Suprapubic skin (tissue), 4 donors: ENCODE results near the gene RGS7. TPM values are rescaled to one million over a fixed set of nuclear protein-coding genes. Genes with fewer than 3 reads are reported as not detected.

Experiments used
- DNase-seq, 2 donors: peaks; one replicate each; pipeline ENCODE4 v3.0.0-alpha.2; 2019; ENCODE audit warnings: low spot score in 2 of 2
- H3K27ac ChIP-seq: fragments of 200-600 bp; sonication (generic); one replicate; pipeline ENCODE4 v1.5.1; 2019
- H3K27me3 ChIP-seq: fragments of 200-600 bp; sonication (generic); one replicate; pipeline ENCODE4 v1.5.1; 2019
- H3K36me3 ChIP-seq: fragments of 200-600 bp; sonication (generic); one replicate; pipeline ENCODE4 v1.5.1; 2019
- H3K4me1 ChIP-seq: fragments of 200-600 bp; sonication (generic); one replicate; pipeline ENCODE4 v1.5.1; 2019
- H3K4me3 ChIP-seq: fragments of 200-600 bp; sonication (generic); one replicate; pipeline ENCODE4 v1.5.1; 2019; ENCODE audit warnings: mild to moderate bottlenecking
- H3K9me3 ChIP-seq: fragments of 200-600 bp; sonication (generic); one replicate; pipeline ENCODE4 v1.5.1; 2019
- CTCF ChIP-seq, 2 donors: fragments of 200-600 bp in 1 of 2; fragments of 450-650 bp in 1 of 2; sonication (generic) in 1 of 2; IDR thresholded peaks; one replicate each; pipeline ENCODE4 v1.5.1; 2016 to 2019; ENCODE audit warnings: antibody characterized with exemption in 2 of 2, mild to moderate bottlenecking in 1 of 2, moderate library complexity in 1 of 2
- EP300 ChIP-seq: sonication (generic); formaldehyde crosslinking; IDR thresholded peaks from one replicate; pipeline ENCODE4 v1.6.1; 2017; ENCODE audit warnings: antibody characterized with exemption
- POLR2A ChIP-seq, 2 donors: fragments of 450-650 bp; IDR thresholded peaks; one replicate each; pipeline ENCODE4 v1.6.1; 2017; ENCODE audit warnings: antibody characterized with exemption in 2 of 2, mild to moderate bottlenecking in 2 of 2, moderate library complexity in 2 of 2
- POLR2AphosphoS5 ChIP-seq, 3 donors: sonication (generic); formaldehyde crosslinking; IDR thresholded peaks; one replicate each; pipeline ENCODE4 v1.6.1; 2017; ENCODE audit warnings: antibody characterized with exemption in 3 of 3
- WGBS: methylation state at CpG from one replicate; pipeline ENCODE4 v1.1.5; 2018; 5-methylcytosine and 5-hydroxymethylcytosine counted together
- total RNA-seq, 4 donors: library from RNA; depleted of rRNA; stranded (reverse); fragments of >200 nt; gene quantifications; one replicate each; pipeline ENCODE4 v1.1.0, GENCODE V29; 2016

Gene RGS7
- total RNA-seq, 4 donors from 2014 or later: not detected

GRCh38 chr1:241140670-241141069, 216.3 kb downstream of the RGS7 start:
- no peaks in the 10 kb centered on the region for H3K36me3 ChIP-seq
- peaks cover 4% of the 10 kb centered on the region for H3K9me3 ChIP-seq
- no peaks in the 10 kb centered on the region for H3K27me3 ChIP-seq
- no peak overlapping the region for H3K27ac ChIP-seq
- DNase-seq: no peak
- no peak overlapping the region for H3K4me3 ChIP-seq
- no peaks in the 10 kb centered on the region for H3K4me1 ChIP-seq
- no peak for TF ChIP-seq POLR2A (IDR thresholded peaks at IDR 0.05)
- TF ChIP-seq POLR2AphosphoS5 (IDR thresholded peaks at IDR 0.05): no peak
- no peak for TF ChIP-seq EP300
- TF ChIP-seq CTCF (IDR thresholded peaks at IDR 0.05): no peak

GRCh38 chr1:241139047-241139446, 218.0 kb downstream of the RGS7 start:
- no peak for TF ChIP-seq POLR2AphosphoS5 (IDR thresholded peaks at IDR 0.05)
- TF ChIP-seq CTCF (IDR thresholded peaks at IDR 0.05): no peak
- TF ChIP-seq POLR2A (IDR thresholded peaks at IDR 0.05): no peak
- no peak for TF ChIP-seq EP300

GRCh38 chr1:241138248-241138647, 218.8 kb downstream of the RGS7 start:
- no peak overlapping the region for H3K27ac ChIP-seq
- DNase-seq: no peak
- no peaks in the 10 kb centered on the region for H3K4me1 ChIP-seq
- 73% methylated on average over 4 of the region's 4 CpGs for WGBS
- no peaks in the 10 kb centered on the region for H3K9me3 ChIP-seq
- no peak overlapping the region for H3K4me3 ChIP-seq
- no peaks in the 10 kb centered on the region for H3K36me3 ChIP-seq
- TF ChIP-seq POLR2A (IDR thresholded peaks at IDR 0.05) (no peak), CTCF (IDR thresholded peaks at IDR 0.05) (no peak), POLR2AphosphoS5 (IDR thresholded peaks at IDR 0.05) (no peak), EP300 (no peak)
- no peaks in the 10 kb centered on the region for H3K27me3 ChIP-seq

More at GRCh38 chr1:241139047-241139446, 218.0 kb downstream of the RGS7 start:
- no peak overlapping the region for H3K4me3 ChIP-seq
- H3K36me3 ChIP-seq: no peaks in the 10 kb centered on the region
- no peak overlapping the region for H3K27ac ChIP-seq
- H3K4me1 ChIP-seq: no peaks in the 10 kb centered on the region
- WGBS: 63% methylated on average over 1 of the region's 1 CpG
- no peaks in the 10 kb centered on the region for H3K27me3 ChIP-seq
- no peak for DNase-seq
- H3K9me3 ChIP-seq: peaks cover 4% of the 10 kb centered on the region

GRCh38 chr1:241136389-241136788, 220.6 kb downstream of the RGS7 start:
- Histone ChIP-seq H3K4me3 (no peak overlapping the region), H3K27me3 (no peaks in the 10 kb centered on the region), H3K4me1 (no peaks in the 10 kb centered on the region), H3K36me3 (no peaks in the 10 kb centered on the region), H3K27ac (no peak overlapping the region), H3K9me3 (no peaks in the 10 kb centered on the region)
- DNase-seq: no peak
- no peak for TF ChIP-seq POLR2AphosphoS5 (IDR thresholded peaks at IDR 0.05)
- TF ChIP-seq POLR2A (IDR thresholded peaks at IDR 0.05): no peak
- no peak for TF ChIP-seq EP300
- 87% methylated on average over 6 of the region's 6 CpGs for WGBS

GRCh38 chr1:241131636-241132194, 225.3 kb downstream of the RGS7 start:
- Histone ChIP-seq H3K9me3 (no peaks in the 10 kb centered on the region), H3K36me3 (no peaks in the 10 kb centered on the region), H3K27me3 (no peaks in the 10 kb centered on the region), H3K4me1 (no peaks in the 10 kb centered on the region), H3K27ac (no peak overlapping the region), H3K4me3 (no peak overlapping the region)
- WGBS: 73% methylated on average over 5 of the region's 5 CpGs
- DNase-seq: no peak
- TF ChIP-seq POLR2A (IDR thresholded peaks at IDR 0.05) (no peak), CTCF (IDR thresholded peaks at IDR 0.05) (no peak), EP300 (no peak), POLR2AphosphoS5 (IDR thresholded peaks at IDR 0.05) (no peak)

- DNase-seq: no peak
- no peak for TF ChIP-seq POLR2AphosphoS5 (IDR thresholded peaks at IDR 0.05)
- no peak for TF ChIP-seq CTCF (IDR thresholded peaks at IDR 0.05)
- no peak for TF ChIP-seq EP300
- no peak for TF ChIP-seq POLR2A (IDR thresholded peaks at IDR 0.05)
- 62% methylated on average over 3 of the region's 3 CpGs for WGBS
- H3K36me3 ChIP-seq: no peaks in the 10 kb centered on the region
- no peaks in the 10 kb centered on the region for H3K4me1 ChIP-seq
- no peaks in the 10 kb centered on the region for H3K27me3 ChIP-seq
- H3K9me3 ChIP-seq: no peaks in the 10 kb centered on the region
- H3K27ac ChIP-seq: no peak overlapping the region
- no peak overlapping the region for H3K4me3 ChIP-seq
These were observed 226.1 kb downstream of the RGS7 start for GRCh38 chr1:241130881-241131280.
